ENCODE results near the gene PLXNB1. TPM values are rescaled to one million over a fixed set of nuclear protein-coding genes. Genes with fewer than 3 reads are reported as not detected.

PLXNB1 gene
- total RNA-seq, 2 donors from 2014 or later = 76.4 to 76.7 TPM

- intact Hi-C loops (cut with DNase I) = no loop called here
- no peak for DNase-seq (ENCODE audit: low spot score)
These were observed 2.8 kb downstream of the PLXNB1 start for GRCh38 chr3:48426944-48427629.

GRCh38 chr3:48426401-48426909 is 3.4 kb downstream of the PLXNB1 start:
- no peak for DNase-seq (ENCODE audit: low spot score)
- intact Hi-C loops (cut with DNase I) = no loop called here

GRCh38 chr3:48425281-48425812 is 4.5 kb downstream of the PLXNB1 start:
- intact Hi-C loops (cut with DNase I) = no loop called here
- no peak for DNase-seq (ENCODE audit: low spot score)

- no peak for DNase-seq (ENCODE audit: low spot score)
- intact Hi-C loops (cut with DNase I) = no loop called here
These were observed 5.8 kb downstream of the PLXNB1 start for GRCh38 chr3:48423883-48424695.

GRCh38 chr3:48423241-48423882 is 6.5 kb downstream of the PLXNB1 start:
- intact Hi-C loops (cut with DNase I) = no loop called here
- no peak for DNase-seq (ENCODE audit: low spot score)

- DNase-seq (ENCODE audit: low spot score) = no peak
- intact Hi-C loops (cut with DNase I) = no loop called here
These were observed 7.2 kb downstream of the PLXNB1 start for GRCh38 chr3:48422681-48423080.

GRCh38 chr3:48422272-48422671 is 7.6 kb downstream of the PLXNB1 start:
- intact Hi-C loops (cut with DNase I) = no loop called here
- DNase-seq (ENCODE audit: low spot score) = no peak

- intact Hi-C loops (cut with DNase I) = no loop called here
- DNase-seq (ENCODE audit: low spot score) = no peak
These were observed 9.3 kb downstream of the PLXNB1 start for GRCh38 chr3:48420561-48420960.

GRCh38 chr3:48419597-48419996 is 10.3 kb downstream of the PLXNB1 start:
- intact Hi-C loops (cut with DNase I) = no loop called here
- no peak for DNase-seq (ENCODE audit: low spot score)

- intact Hi-C loops (cut with DNase I) = no loop called here
- DNase-seq (ENCODE audit: low spot score) = no peak
These were observed 10.7 kb downstream of the PLXNB1 start for GRCh38 chr3:48419149-48419548.

- intact Hi-C loops (cut with DNase I) = no loop called here
- no peak for DNase-seq (ENCODE audit: low spot score)
These were observed 11.2 kb downstream of the PLXNB1 start for GRCh38 chr3:48418651-48419050.

- no peak for DNase-seq (ENCODE audit: low spot score)
- intact Hi-C loops (cut with DNase I) = no loop called here
These were observed 11.7 kb downstream of the PLXNB1 start for GRCh38 chr3:48418140-48418539.

- DNase-seq (ENCODE audit: low spot score) = no peak
- intact Hi-C loops (cut with DNase I) = no loop called here
These were observed 12.3 kb downstream of the PLXNB1 start for GRCh38 chr3:48417529-48418108.

- intact Hi-C loops (cut with DNase I) = no loop called here
- no peak for DNase-seq (ENCODE audit: low spot score)
These were observed 13.3 kb downstream of the PLXNB1 start for GRCh38 chr3:48416546-48416945.

GRCh38 chr3:48416091-48416505 is 13.8 kb downstream of the PLXNB1 start:
- DNase-seq (ENCODE audit: low spot score) = no peak

GRCh38 chr3:48415251-48415953 is 14.5 kb downstream of the PLXNB1 start:
- intact Hi-C loops (cut with DNase I) = no loop called here
- DNase-seq (ENCODE audit: low spot score) = no peak

More at GRCh38 chr3:48416091-48416505, 13.8 kb downstream of the PLXNB1 start:
- intact Hi-C loops (cut with DNase I) = no loop called here

- intact Hi-C loops (cut with DNase I) = no loop called here
- DNase-seq (ENCODE audit: low spot score) = no peak
These were observed 15.3 kb downstream of the PLXNB1 start for GRCh38 chr3:48414376-48415250.

- DNase-seq (ENCODE audit: low spot score) = no peak
- intact Hi-C loops (cut with DNase I) = no loop called here
These were observed 16.3 kb downstream of the PLXNB1 start for GRCh38 chr3:48413611-48414010.

Measured in posterior vena cava (tissue), 2 donors.